ENCODE results near the gene TCERG1L.

The TCERG1L gene

GRCh38 chr10:131290781-131291180 is 20.7 kb downstream of the TCERG1L start:
- H3K4me1 Mint-ChIP-seq = no peaks in the 10 kb centered on the region
- DNase-seq (no peak), ATAC-seq (no peak)
- H3K36me3 Mint-ChIP-seq (ENCODE audit: low read depth) = no peaks in the 10 kb centered on the region
- no peaks in the 10 kb centered on the region for H3K27me3 Mint-ChIP-seq
- no peak overlapping the region for H3K4me3 Mint-ChIP-seq
- no peak overlapping the region for H3K27ac Mint-ChIP-seq
- peaks cover 2% of the 10 kb centered on the region for H3K9me3 Mint-ChIP-seq

- DNase-seq (no peak), ATAC-seq (no peak)
- Mint-ChIP-seq H3K27me3 (no peaks in the 10 kb centered on the region), H3K27ac (no peak overlapping the region), H3K9me3 (no peaks in the 10 kb centered on the region), H3K4me1 (no peaks in the 10 kb centered on the region), H3K36me3 (ENCODE audit: low read depth) (no peaks in the 10 kb centered on the region), H3K4me3 (no peak overlapping the region)
These were observed 22.9 kb downstream of the TCERG1L start for GRCh38 chr10:131288648-131289047.

- H3K4me3 Mint-ChIP-seq = no peak overlapping the region
- H3K4me1 Mint-ChIP-seq = no peaks in the 10 kb centered on the region
- no peaks in the 10 kb centered on the region for H3K36me3 Mint-ChIP-seq (ENCODE audit: low read depth)
- H3K9me3 Mint-ChIP-seq = no peaks in the 10 kb centered on the region
- ATAC-seq = no peak
- no peak overlapping the region for H3K27ac Mint-ChIP-seq
- peaks cover 1% of the 10 kb centered on the region for H3K27me3 Mint-ChIP-seq
- no peak for DNase-seq
These were observed 28.6 kb downstream of the TCERG1L start for GRCh38 chr10:131282961-131283360.

- DNase-seq (no peak), ATAC-seq (no peak)
- Mint-ChIP-seq H3K9me3 (no peaks in the 10 kb centered on the region), H3K36me3 (ENCODE audit: low read depth) (no peaks in the 10 kb centered on the region), H3K4me1 (no peaks in the 10 kb centered on the region), H3K4me3 (no peak overlapping the region), H3K27ac (no peak overlapping the region), H3K27me3 (peaks cover 1% of the 10 kb centered on the region)
These were observed 31.4 kb downstream of the TCERG1L start for GRCh38 chr10:131280101-131280500.

- Mint-ChIP-seq H3K9me3 (no peaks in the 10 kb centered on the region), H3K27ac (no peak overlapping the region)
These were observed 32.0 kb downstream of the TCERG1L start for GRCh38 chr10:131279516-131279915.

GRCh38 chr10:131277969-131278368 is 33.6 kb downstream of the TCERG1L start:
- H3K27me3 Mint-ChIP-seq = peaks cover 1% of the 10 kb centered on the region
- H3K9me3 Mint-ChIP-seq = no peaks in the 10 kb centered on the region
- no peak overlapping the region for H3K4me3 Mint-ChIP-seq
- no peak overlapping the region for H3K27ac Mint-ChIP-seq
- DNase-seq (no peak), ATAC-seq (no peak)
- H3K4me1 Mint-ChIP-seq = no peaks in the 10 kb centered on the region
- H3K36me3 Mint-ChIP-seq (ENCODE audit: low read depth) = no peaks in the 10 kb centered on the region

More at GRCh38 chr10:131279516-131279915, 32.0 kb downstream of the TCERG1L start:
- ATAC-seq (no peak), DNase-seq (no peak)
- Mint-ChIP-seq H3K36me3 (ENCODE audit: low read depth) (no peaks in the 10 kb centered on the region), H3K4me1 (no peaks in the 10 kb centered on the region), H3K4me3 (no peak overlapping the region), H3K27me3 (peaks cover 1% of the 10 kb centered on the region)

GRCh38 chr10:131277278-131277677 is 34.2 kb downstream of the TCERG1L start:
- no peak for ATAC-seq
- peaks cover 1% of the 10 kb centered on the region for H3K27me3 Mint-ChIP-seq

GRCh38 chr10:131275691-131276090 is 35.8 kb downstream of the TCERG1L start:
- Mint-ChIP-seq H3K4me3 (no peak overlapping the region), H3K4me1 (no peaks in the 10 kb centered on the region), H3K9me3 (no peaks in the 10 kb centered on the region), H3K27me3 (peaks cover 1% of the 10 kb centered on the region), H3K36me3 (ENCODE audit: low read depth) (no peaks in the 10 kb centered on the region), H3K27ac (no peak overlapping the region)
- no peak for ATAC-seq
- no peak for DNase-seq

More at GRCh38 chr10:131277278-131277677, 34.2 kb downstream of the TCERG1L start:
- H3K36me3 Mint-ChIP-seq (ENCODE audit: low read depth) = no peaks in the 10 kb centered on the region
- DNase-seq = no peak
- H3K4me1 Mint-ChIP-seq = no peaks in the 10 kb centered on the region
- H3K9me3 Mint-ChIP-seq = no peaks in the 10 kb centered on the region
- H3K27ac Mint-ChIP-seq = no peak overlapping the region
- H3K4me3 Mint-ChIP-seq = no peak overlapping the region

GRCh38 chr10:131274883-131275282 is 36.6 kb downstream of the TCERG1L start:
- DNase-seq (no peak), ATAC-seq (no peak)
- H3K27me3 Mint-ChIP-seq = peaks cover 1% of the 10 kb centered on the region
- no peaks in the 10 kb centered on the region for H3K9me3 Mint-ChIP-seq
- no peaks in the 10 kb centered on the region for H3K4me1 Mint-ChIP-seq
- H3K4me3 Mint-ChIP-seq = no peak overlapping the region
- H3K27ac Mint-ChIP-seq = no peak overlapping the region
- H3K36me3 Mint-ChIP-seq (ENCODE audit: low read depth) = no peaks in the 10 kb centered on the region

GRCh38 chr10:131274133-131274880 is 37.2 kb downstream of the TCERG1L start:
- H3K4me1 Mint-ChIP-seq = no peaks in the 10 kb centered on the region
- H3K27me3 Mint-ChIP-seq = peaks cover 1% of the 10 kb centered on the region

GRCh38 chr10:131273476-131273875 is 38.0 kb downstream of the TCERG1L start:
- Mint-ChIP-seq H3K36me3 (ENCODE audit: low read depth) (no peaks in the 10 kb centered on the region), H3K9me3 (no peaks in the 10 kb centered on the region), H3K4me3 (no peak overlapping the region), H3K27me3 (no peaks in the 10 kb centered on the region), H3K4me1 (no peaks in the 10 kb centered on the region), H3K27ac (no peak overlapping the region)
- ATAC-seq (no peak), DNase-seq (no peak)

More at GRCh38 chr10:131274133-131274880, 37.2 kb downstream of the TCERG1L start:
- no peak overlapping the region for H3K27ac Mint-ChIP-seq
- H3K4me3 Mint-ChIP-seq = no peak overlapping the region
- no peak for DNase-seq
- no peaks in the 10 kb centered on the region for H3K36me3 Mint-ChIP-seq (ENCODE audit: low read depth)
- no peak for ATAC-seq
- no peaks in the 10 kb centered on the region for H3K9me3 Mint-ChIP-seq

GRCh38 chr10:131272897-131273451 is 38.5 kb downstream of the TCERG1L start:
- Mint-ChIP-seq H3K4me3 (no peak overlapping the region), H3K27me3 (no peaks in the 10 kb centered on the region), H3K27ac (no peak overlapping the region), H3K36me3 (ENCODE audit: low read depth) (no peaks in the 10 kb centered on the region), H3K9me3 (no peaks in the 10 kb centered on the region), H3K4me1 (no peaks in the 10 kb centered on the region)
- ATAC-seq (no peak), DNase-seq (no peak)

- no peak for DNase-seq
- H3K27ac Mint-ChIP-seq = no peak overlapping the region
- H3K9me3 Mint-ChIP-seq = no peaks in the 10 kb centered on the region
- no peaks in the 10 kb centered on the region for H3K36me3 Mint-ChIP-seq (ENCODE audit: low read depth)
- H3K4me1 Mint-ChIP-seq = no peaks in the 10 kb centered on the region
- no peak for ATAC-seq
- no peak overlapping the region for H3K4me3 Mint-ChIP-seq
- no peaks in the 10 kb centered on the region for H3K27me3 Mint-ChIP-seq
These were observed 39.6 kb downstream of the TCERG1L start for GRCh38 chr10:131271966-131272365.

GRCh38 chr10:131271195-131271880 is 40.2 kb downstream of the TCERG1L start:
- H3K4me3 Mint-ChIP-seq = no peak overlapping the region

More at GRCh38 chr10:131271195-131271880, 40.2 kb downstream of the TCERG1L start:
- ATAC-seq = no peak
- Mint-ChIP-seq H3K27ac (no peak overlapping the region), H3K27me3 (no peaks in the 10 kb centered on the region), H3K9me3 (no peaks in the 10 kb centered on the region), H3K4me1 (no peaks in the 10 kb centered on the region), H3K36me3 (ENCODE audit: low read depth) (no peaks in the 10 kb centered on the region)
- no peak for DNase-seq
